Nephron (organoid): Measurements from ENCODE around the gene KCND3.

Source experiments
- H3K27ac Mint-ChIP-seq, 3 experiments: 2 replicates each; pipeline ENCODE4 v1.8.0; 2020; ENCODE audit warnings: mixed read lengths in 3 of 3, mild to moderate bottlenecking in 2 of 3, moderate library complexity in 1 of 3
- H3K27me3 Mint-ChIP-seq: 2 replicates; pipeline ENCODE4 v1.8.0; 2021; ENCODE audit warnings: low read depth, mild to moderate bottlenecking, moderate library complexity, mixed read lengths
- H3K36me3 Mint-ChIP-seq: 2 replicates; pipeline ENCODE4 v1.8.0; 2020; ENCODE audit warnings: low read depth, mixed read lengths
- H3K4me1 Mint-ChIP-seq: 2 replicates; pipeline ENCODE4 v1.8.0; 2020; ENCODE audit warnings: mixed read lengths
- H3K4me3 Mint-ChIP-seq, 3 experiments: 2 replicates each; pipeline ENCODE4 v1.8.0; 2020; ENCODE audit warnings: mild to moderate bottlenecking in 3 of 3, mixed read lengths in 3 of 3, moderate library complexity in 2 of 3
- H3K9me3 Mint-ChIP-seq: 2 replicates; pipeline ENCODE4 v1.8.0; 2020; ENCODE audit warnings: mixed read lengths
- CTCF ChIP-seq, 3 experiments: fragments of 200-600 bp; sonication (generic); IDR thresholded peaks; one replicate each; pipeline ENCODE4 v1.5.0; 2021; ENCODE audit warnings: antibody characterized with exemption in 3 of 3; ENCODE audit not compliant: unreplicated experiment in 3 of 3

KCND3 gene

GRCh38 chr1:111923766-111924165 is 65.7 kb downstream of the KCND3 start:
- Mint-ChIP-seq H3K4me3 (no peak overlapping the region), H3K27ac (no peak overlapping the region), H3K36me3 (no peaks in the 10 kb centered on the region), H3K27me3 (peaks cover 12% of the 10 kb centered on the region), H3K4me1 (peaks cover 6% of the 10 kb centered on the region), H3K9me3 (no peaks in the 10 kb centered on the region)
- no peak for TF ChIP-seq CTCF (IDR thresholded peaks at IDR 0.05; ENCODE audit: unreplicated experiment in 3 of 3)

DNA sequence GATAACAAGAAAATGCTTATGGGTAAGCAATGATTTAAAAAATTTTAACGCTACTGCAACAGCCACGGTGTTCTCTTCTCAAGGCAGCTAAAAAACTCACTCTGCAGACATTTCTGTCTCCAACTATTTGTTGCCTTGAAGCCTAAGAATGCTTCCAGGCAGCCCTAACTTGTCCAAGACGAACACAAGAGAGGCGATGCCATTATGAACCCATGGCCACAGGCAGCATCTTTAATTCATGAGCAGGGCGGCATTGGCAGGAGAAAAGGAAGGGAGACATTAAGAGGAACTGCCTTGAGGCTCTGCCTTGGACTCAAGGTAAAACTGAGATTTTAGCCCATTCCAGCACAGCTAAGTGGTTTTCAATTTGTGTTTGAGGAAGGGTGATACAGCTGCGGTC is 67.5 kb downstream of the KCND3 start:
- no peak for TF ChIP-seq CTCF (IDR thresholded peaks at IDR 0.05; ENCODE audit: unreplicated experiment in 3 of 3)
- Mint-ChIP-seq H3K4me1 (peaks cover 6% of the 10 kb centered on the region), H3K4me3 (no peak overlapping the region), H3K27me3 (peaks cover 16% of the 10 kb centered on the region), H3K36me3 (no peaks in the 10 kb centered on the region), H3K9me3 (no peaks in the 10 kb centered on the region), H3K27ac (no peak overlapping the region)

GRCh38 chr1:111920221-111921024 is 69.0 kb downstream of the KCND3 start:
- H3K4me1 Mint-ChIP-seq: peaks cover 6% of the 10 kb centered on the region
- no peak overlapping the region for H3K27ac Mint-ChIP-seq
- H3K4me3 Mint-ChIP-seq: no peak overlapping the region
- H3K27me3 Mint-ChIP-seq: peaks cover 16% of the 10 kb centered on the region
- TF ChIP-seq CTCF (IDR thresholded peaks at IDR 0.05; ENCODE audit: unreplicated experiment in 3 of 3): no peak
- no peaks in the 10 kb centered on the region for H3K36me3 Mint-ChIP-seq
- H3K9me3 Mint-ChIP-seq: no peaks in the 10 kb centered on the region

- H3K36me3 Mint-ChIP-seq: no peaks in the 10 kb centered on the region
- H3K4me3 Mint-ChIP-seq: no peak overlapping the region
- peaks cover 8% of the 10 kb centered on the region for H3K27me3 Mint-ChIP-seq
- TF ChIP-seq CTCF (IDR thresholded peaks at IDR 0.05; ENCODE audit: unreplicated experiment in 3 of 3): no peak
- H3K4me1 Mint-ChIP-seq: peaks cover 31% of the 10 kb centered on the region
- H3K27ac Mint-ChIP-seq: no peak overlapping the region
- H3K9me3 Mint-ChIP-seq: no peaks in the 10 kb centered on the region
Observed at GRCh38 chr1:111911776-111912515, 77.5 kb downstream of the KCND3 start.

GRCh38 chr1:111911061-111911460 is 78.4 kb downstream of the KCND3 start:
- no peak for TF ChIP-seq CTCF (IDR thresholded peaks at IDR 0.05; ENCODE audit: unreplicated experiment in 3 of 3)
- H3K4me3 Mint-ChIP-seq: no peak overlapping the region
- H3K27ac Mint-ChIP-seq: no peak overlapping the region
- H3K9me3 Mint-ChIP-seq: no peaks in the 10 kb centered on the region
- no peaks in the 10 kb centered on the region for H3K36me3 Mint-ChIP-seq
- peaks cover 37% of the 10 kb centered on the region for H3K4me1 Mint-ChIP-seq
- H3K27me3 Mint-ChIP-seq: peaks cover 8% of the 10 kb centered on the region
